ENCODE measurements around the gene TESPA1. TPM values are rescaled to one million over a fixed set of nuclear protein-coding genes. Genes with fewer than 3 reads are reported as not detected.

Gene TESPA1
- total and polyA plus RNA-seq, 9 of the 15 experiments (the other 6 are each of a cell fraction or from before 2014, with no cell fraction given) = 0.72 to 7.1 (median 2.4) TPM

GRCh38 chr12:55019784-55020183, 35.2 kb upstream of the TESPA1 start, which contains the start of gene NEUROD4 (continued):
- TF ChIP-seq, protein P1, sequence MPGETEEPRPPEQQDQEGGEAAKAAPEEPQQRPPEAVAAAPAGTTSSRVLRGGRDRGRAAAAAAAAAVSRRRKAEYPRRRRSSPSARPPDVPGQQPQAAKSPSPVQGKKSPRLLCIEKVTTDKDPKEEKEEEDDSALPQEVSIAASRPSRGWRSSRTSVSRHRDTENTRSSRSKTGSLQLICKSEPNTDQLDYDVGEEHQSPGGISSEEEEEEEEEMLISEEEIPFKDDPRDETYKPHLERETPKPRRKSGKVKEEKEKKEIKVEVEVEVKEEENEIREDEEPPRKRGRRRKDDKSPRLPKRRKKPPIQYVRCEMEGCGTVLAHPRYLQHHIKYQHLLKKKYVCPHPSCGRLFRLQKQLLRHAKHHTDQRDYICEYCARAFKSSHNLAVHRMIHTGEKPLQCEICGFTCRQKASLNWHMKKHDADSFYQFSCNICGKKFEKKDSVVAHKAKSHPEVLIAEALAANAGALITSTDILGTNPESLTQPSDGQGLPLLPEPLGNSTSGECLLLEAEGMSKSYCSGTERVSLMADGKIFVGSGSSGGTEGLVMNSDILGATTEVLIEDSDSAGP (CRISPR knock-in tag; IDR thresholded peaks at IDR 0.05) = no peak
- TF ChIP-seq CBX1 (IDR thresholded peaks at IDR 0.05; ENCODE audit: low read depth) (no peak), NR4A1 (CRISPR knock-in tag; IDR thresholded peaks at IDR 0.05) (no peak), NR4A1 (tag; IDR thresholded peaks at IDR 0.05) (no peak), ATF2 (CRISPR knock-in tag; IDR thresholded peaks at IDR 0.05) (no peak), HDGF (IDR thresholded peaks at IDR 0.05) (no peak), IFI16 (CRISPR knock-in tag; IDR thresholded peaks at IDR 0.05) (no peak), PYGO2 (tag; IDR thresholded peaks at IDR 0.05) (no peak), SOX6 (IDR thresholded peaks at IDR 0.05) (no peak), RBM39 (optimal IDR thresholded peaks at IDR 0.05; ENCODE audit: low read depth, low read length) (no peak), ZC3H4 (CRISPR knock-in tag; IDR thresholded peaks at IDR 0.05; ENCODE audit: borderline replicate concordance) (no peak), ZEB2 (IDR thresholded peaks at IDR 0.05) (no peak), CHCHD3 (CRISPR knock-in tag; IDR thresholded peaks at IDR 0.05) (no peak)
- TF ChIP-seq, protein P2, sequence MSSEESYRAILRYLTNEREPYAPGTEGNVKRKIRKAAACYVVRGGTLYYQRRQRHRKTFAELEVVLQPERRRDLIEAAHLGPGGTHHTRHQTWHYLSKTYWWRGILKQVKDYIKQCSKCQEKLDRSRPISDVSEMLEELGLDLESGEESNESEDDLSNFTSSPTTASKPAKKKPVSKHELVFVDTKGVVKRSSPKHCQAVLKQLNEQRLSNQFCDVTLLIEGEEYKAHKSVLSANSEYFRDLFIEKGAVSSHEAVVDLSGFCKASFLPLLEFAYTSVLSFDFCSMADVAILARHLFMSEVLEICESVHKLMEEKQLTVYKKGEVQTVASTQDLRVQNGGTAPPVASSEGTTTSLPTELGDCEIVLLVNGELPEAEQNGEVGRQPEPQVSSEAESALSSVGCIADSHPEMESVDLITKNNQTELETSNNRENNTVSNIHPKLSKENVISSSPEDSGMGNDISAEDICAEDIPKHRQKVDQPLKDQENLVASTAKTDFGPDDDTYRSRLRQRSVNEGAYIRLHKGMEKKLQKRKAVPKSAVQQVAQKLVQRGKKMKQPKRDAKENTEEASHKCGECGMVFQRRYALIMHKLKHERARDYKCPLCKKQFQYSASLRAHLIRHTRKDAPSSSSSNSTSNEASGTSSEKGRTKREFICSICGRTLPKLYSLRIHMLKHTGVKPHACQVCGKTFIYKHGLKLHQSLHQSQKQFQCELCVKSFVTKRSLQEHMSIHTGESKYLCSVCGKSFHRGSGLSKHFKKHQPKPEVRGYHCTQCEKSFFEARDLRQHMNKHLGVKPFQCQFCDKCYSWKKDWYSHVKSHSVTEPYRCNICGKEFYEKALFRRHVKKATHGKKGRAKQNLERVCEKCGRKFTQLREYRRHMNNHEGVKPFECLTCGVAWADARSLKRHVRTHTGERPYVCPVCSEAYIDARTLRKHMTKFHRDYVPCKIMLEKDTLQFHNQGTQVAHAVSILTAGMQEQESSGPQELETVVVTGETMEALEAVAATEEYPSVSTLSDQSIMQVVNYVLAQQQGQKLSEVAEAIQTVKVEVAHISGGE (CRISPR knock-in tag; IDR thresholded peaks at IDR 0.05) = peak in 1 of 3 experiments; percentile 55; a peak in 2 of 6 replicates
- TF ChIP-seq, protein P3, sequence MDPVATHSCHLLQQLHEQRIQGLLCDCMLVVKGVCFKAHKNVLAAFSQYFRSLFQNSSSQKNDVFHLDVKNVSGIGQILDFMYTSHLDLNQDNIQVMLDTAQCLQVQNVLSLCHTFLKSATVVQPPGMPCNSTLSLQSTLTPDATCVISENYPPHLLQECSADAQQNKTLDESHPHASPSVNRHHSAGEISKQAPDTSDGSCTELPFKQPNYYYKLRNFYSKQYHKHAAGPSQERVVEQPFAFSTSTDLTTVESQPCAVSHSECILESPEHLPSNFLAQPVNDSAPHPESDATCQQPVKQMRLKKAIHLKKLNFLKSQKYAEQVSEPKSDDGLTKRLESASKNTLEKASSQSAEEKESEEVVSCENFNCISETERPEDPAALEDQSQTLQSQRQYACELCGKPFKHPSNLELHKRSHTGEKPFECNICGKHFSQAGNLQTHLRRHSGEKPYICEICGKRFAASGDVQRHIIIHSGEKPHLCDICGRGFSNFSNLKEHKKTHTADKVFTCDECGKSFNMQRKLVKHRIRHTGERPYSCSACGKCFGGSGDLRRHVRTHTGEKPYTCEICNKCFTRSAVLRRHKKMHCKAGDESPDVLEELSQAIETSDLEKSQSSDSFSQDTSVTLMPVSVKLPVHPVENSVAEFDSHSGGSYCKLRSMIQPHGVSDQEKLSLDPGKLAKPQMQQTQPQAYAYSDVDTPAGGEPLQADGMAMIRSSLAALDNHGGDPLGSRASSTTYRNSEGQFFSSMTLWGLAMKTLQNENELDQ (CRISPR knock-in tag; IDR thresholded peaks at IDR 0.05; ENCODE audit: borderline replicate concordance) = no peak
- TF ChIP-seq, protein P4, sequence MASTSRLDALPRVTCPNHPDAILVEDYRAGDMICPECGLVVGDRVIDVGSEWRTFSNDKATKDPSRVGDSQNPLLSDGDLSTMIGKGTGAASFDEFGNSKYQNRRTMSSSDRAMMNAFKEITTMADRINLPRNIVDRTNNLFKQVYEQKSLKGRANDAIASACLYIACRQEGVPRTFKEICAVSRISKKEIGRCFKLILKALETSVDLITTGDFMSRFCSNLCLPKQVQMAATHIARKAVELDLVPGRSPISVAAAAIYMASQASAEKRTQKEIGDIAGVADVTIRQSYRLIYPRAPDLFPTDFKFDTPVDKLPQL (IDR thresholded peaks at IDR 0.05; ENCODE audit: extremely low read depth, insufficient read length) = no peak
